Activated CD8-positive, alpha-beta memory T cell treated with anti-CD3 and anti-CD28 coated beads, Interleukin-2, amount 10 ng/mL, durations not matched to agents 7 days and 5 days (primary cell): ENCODE measurements around the gene SRGAP2B. TPM values are rescaled to one million over a fixed set of nuclear protein-coding genes. Genes with fewer than 3 reads are reported as not detected.
A peak's percentile ranks its signal among the peaks of the same experiment; 100 is the strongest.
"Not testable (repeated sequence)": the region's sequence is repeated elsewhere in the genome, so short reads cannot be mapped to it uniquely, and the experiment has no call there.

Experiments used
- ATAC-seq: fragments of 150-1000 bp; cut with Tn5 transposase; one replicate; pipeline ENCODE4 v1.10.0; 2021; ENCODE audit warnings: moderate library complexity
- CTCF ChIA-PET: fragments of 350-600 bp; sonication (Branson Sonifier 250); formaldehyde crosslinking; loops from one replicate; lab custom pipeline; 2021; ENCODE audit warnings: antibody characterized with exemption; lab: Charles Lee
- DNase-seq: peaks from one replicate; pipeline ENCODE4 v3.0.0-alpha.2; 2020
- H3K27ac Mint-ChIP-seq: one replicate; pipeline ENCODE4 v1.8.0; 2021; ENCODE audit warnings: mild to moderate bottlenecking, mixed read lengths
- H3K27me3 Mint-ChIP-seq: one replicate; pipeline ENCODE4 v1.8.0; 2021; ENCODE audit warnings: mixed read lengths
- H3K36me3 Mint-ChIP-seq: one replicate; pipeline ENCODE4 v1.8.0; 2021; ENCODE audit warnings: mild to moderate bottlenecking, mixed read lengths
- H3K4me1 Mint-ChIP-seq: one replicate; pipeline ENCODE4 v1.8.0; 2021; ENCODE audit warnings: mixed read lengths
- H3K4me3 Mint-ChIP-seq: one replicate; pipeline ENCODE4 v1.8.0; 2021; ENCODE audit warnings: mild to moderate bottlenecking, moderate library complexity, mixed read lengths
- H3K9me3 Mint-ChIP-seq: one replicate; pipeline ENCODE4 v1.8.0; 2022; ENCODE audit warnings: low read depth, mixed read lengths
- total RNA-seq, 2 experiments: library from RNA; stranded (reverse); gene quantifications; one replicate each; pipeline ENCODE4 v1.2.3, GENCODE V29; 2021

SRGAP2B gene
- total RNA-seq, 2 experiments from 2014 or later, result 41.2 to 51.7 TPM

GRCh38 chr1:144889450-144890115 lies 205.5 kb downstream of the SRGAP2B start:
- DNase-seq, H3K4me1 Mint-ChIP-seq, H3K27me3 Mint-ChIP-seq, ATAC-seq, H3K9me3 Mint-ChIP-seq, H3K36me3 Mint-ChIP-seq, H3K27ac Mint-ChIP-seq, H3K4me3 Mint-ChIP-seq, CTCF ChIA-PET: not testable (repeated sequence)

- ATAC-seq, H3K4me3 Mint-ChIP-seq, H3K4me1 Mint-ChIP-seq, H3K36me3 Mint-ChIP-seq, H3K9me3 Mint-ChIP-seq, CTCF ChIA-PET, H3K27ac Mint-ChIP-seq, H3K27me3 Mint-ChIP-seq: not testable (repeated sequence)
- DNase-seq, result peak; percentile 16
These were observed 212.1 kb downstream of the SRGAP2B start for GRCh38 chr1:144883022-144883421.

- H3K36me3 Mint-ChIP-seq, H3K27me3 Mint-ChIP-seq, ATAC-seq, DNase-seq, CTCF ChIA-PET, H3K27ac Mint-ChIP-seq, H3K9me3 Mint-ChIP-seq, H3K4me3 Mint-ChIP-seq, H3K4me1 Mint-ChIP-seq: not testable (repeated sequence)
These were observed 212.8 kb downstream of the SRGAP2B start for GRCh38 chr1:144882343-144882742.

GRCh38 chr1:144858607-144859006 lies 236.5 kb downstream of the SRGAP2B start:
- CTCF ChIA-PET, result not testable (repeated sequence)

More at GRCh38 chr1:144858607-144859006, 236.5 kb downstream of the SRGAP2B start:
- not testable (repeated sequence) for ATAC-seq, H3K9me3 Mint-ChIP-seq, H3K27me3 Mint-ChIP-seq, H3K27ac Mint-ChIP-seq, H3K36me3 Mint-ChIP-seq, H3K4me1 Mint-ChIP-seq, H3K4me3 Mint-ChIP-seq, DNase-seq

Other genes starting within 250 kb of the SRGAP2B start
- 10 to 100 TPM; 20.0 to 22.7 TPM for gene FAM72D, start 646 bp upstream of the SRGAP2B start, total RNA-seq
- gene PPIAL4D, start 146.8 kb upstream of the SRGAP2B start, total RNA-seq, result not detected